Measurements from ENCODE around the gene HIGD2A. TPM values are rescaled to one million over a fixed set of nuclear protein-coding genes. Genes with fewer than 3 reads are reported as not detected.

The HIGD2A gene
- total and polyA plus RNA-seq, 2 of the 13 experiments (the other 11 are each of a cell fraction or from before 2014, with no cell fraction given): 89.2 to 146 TPM

GRCh38 chr5:176388444-176389134 is at the start of gene HIGD2A, which contains the start of gene NOP16 (continued):
- TF ChIP-seq MNT (IDR thresholded peaks at IDR 0.05) (peak; percentile 87), AFF4 (CRISPR knock-in tag; IDR thresholded peaks at IDR 0.05) (0 out of 2 replicates have a peak, but pooled peaks have one; percentile 19), ZBTB1 (CRISPR knock-in tag; IDR thresholded peaks at IDR 0.05; ENCODE audit: borderline replicate concordance) (no peak), TEAD3 (CRISPR knock-in tag; optimal IDR thresholded peaks at IDR 0.05; ENCODE audit: borderline replicate concordance) (peak; percentile 45), ZNF235 (CRISPR knock-in tag; IDR thresholded peaks at IDR 0.05; ENCODE audit: borderline replicate concordance) (no peak), ZNF839 (CRISPR knock-in tag; IDR thresholded peaks at IDR 0.05; ENCODE audit: borderline replicate concordance) (peak; percentile 11; the same call in 1 of the 2 replicates), ZFP1 (CRISPR knock-in tag; IDR thresholded peaks at IDR 0.05) (0 out of 2 replicates have a peak, but pooled peaks have one; percentile 18), REPIN1 (CRISPR knock-in tag; IDR thresholded peaks at IDR 0.05; ENCODE audit: borderline replicate concordance, low read depth) (peak; percentile 69; the same call in 1 of the 2 replicates), TEAD2 (CRISPR knock-in tag; IDR thresholded peaks at IDR 0.05) (no peak), NBN (conservative IDR thresholded peaks at IDR 0.05) (no peak), TAF15 (IDR thresholded peaks at IDR 0.05; ENCODE audit: low read depth, low read length, poor library complexity, severe bottlenecking) (no peak), ZSCAN5A (CRISPR knock-in tag; IDR thresholded peaks at IDR 0.05; ENCODE audit: borderline replicate concordance) (peak; percentile 49; the same call in 1 of the 2 replicates), SIX1 (CRISPR knock-in tag; IDR thresholded peaks at IDR 0.05; ENCODE audit: borderline replicate concordance) (peak; percentile 25; the same call in 1 of the 2 replicates), CENPBD1 (CRISPR knock-in tag; IDR thresholded peaks at IDR 0.05; ENCODE audit: borderline replicate concordance, low read depth) (no peak), HNRNPK (IDR thresholded peaks at IDR 0.05; ENCODE audit: low read depth, low read length, poor library complexity, severe bottlenecking) (peak; percentile 24), ESRRA (CRISPR knock-in tag; IDR thresholded peaks at IDR 0.05; ENCODE audit: low read depth) (peak; percentile 98), ZNF18 (CRISPR knock-in tag; IDR thresholded peaks at IDR 0.05; ENCODE audit: insufficient replicate concordance) (peak; percentile 63), SUZ12 (IDR thresholded peaks at IDR 0.05; ENCODE audit: low read depth, low read length) (peak; percentile 78)

All from HepG2 (cell line).